G401 (cell line): ENCODE data around the gene QRFP. TPM values are rescaled to one million over a fixed set of nuclear protein-coding genes. Genes with fewer than 3 reads are reported as not detected.
A peak's percentile ranks its signal among the peaks of the same experiment; 100 is the strongest.

Source experiments
- DNase-seq: peaks from one replicate; pipeline ENCODE4 v3.0.0-alpha.2; 2015; ENCODE audit warnings: low spot score
- in situ Hi-C: cut with HindIII; loops from 2 replicates; pipeline ENCODE4 v1.10.0; 2016; ENCODE audit warnings: low sequenced_read_pairs, mixed read lengths
- total RNA-seq: library from RNA; depleted of rRNA; stranded (reverse); fragments of >200 nt; shearing (Covaris generic); gene quantifications from 2 replicates; pipeline ENCODE4 v1.2.3, GENCODE V29; 2014; rRNA removed

The QRFP gene, protein sequence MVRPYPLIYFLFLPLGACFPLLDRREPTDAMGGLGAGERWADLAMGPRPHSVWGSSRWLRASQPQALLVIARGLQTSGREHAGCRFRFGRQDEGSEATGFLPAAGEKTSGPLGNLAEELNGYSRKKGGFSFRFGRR
- not detected in 2 replicates for total RNA-seq

DNA sequence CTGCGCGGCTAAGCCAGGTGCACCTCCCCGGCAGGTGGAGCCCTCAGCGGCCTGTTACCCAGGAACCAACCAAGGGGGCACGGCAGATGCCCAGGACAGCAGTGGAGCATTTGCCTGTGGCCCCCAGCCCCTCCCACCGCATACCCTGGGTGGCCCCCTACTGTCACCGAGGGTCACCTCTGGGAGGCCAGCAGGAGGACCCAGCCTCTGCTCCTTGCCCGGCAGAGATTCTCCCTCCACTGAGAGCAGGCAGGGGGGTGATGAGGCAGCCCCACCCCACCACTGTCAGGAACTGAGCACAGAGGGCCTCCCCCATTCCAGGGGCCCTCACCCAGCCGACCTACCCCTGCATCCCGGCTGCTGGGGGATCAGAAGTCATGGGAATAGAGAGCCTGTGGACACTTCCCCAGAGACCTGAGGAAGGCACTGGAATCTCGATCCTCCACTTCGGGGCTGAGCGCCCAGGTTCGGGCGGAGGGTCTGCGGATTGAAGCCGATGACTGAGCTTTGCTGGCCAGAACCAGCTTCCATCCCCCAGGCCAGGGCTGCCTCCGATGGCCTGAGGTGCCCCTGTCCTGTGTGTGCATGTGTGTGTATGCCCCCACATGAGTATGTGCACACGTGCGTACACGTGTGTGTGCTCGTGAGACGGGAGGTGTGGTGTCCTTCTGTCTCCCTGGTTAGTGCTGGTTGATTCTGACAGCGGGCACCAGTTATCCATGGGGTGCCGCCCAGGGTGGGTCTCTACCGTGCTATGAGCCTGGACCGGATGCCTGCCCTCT, at the start of gene QRFP:
Gene QRFP (minus strand): TSS at position 580 of the 782 bp plus-strand sequence. CDS start 2,974 bp downstream, outside the sequence.
- in situ Hi-C loops: no loop called here
- DNase-seq: no peak

DNA sequence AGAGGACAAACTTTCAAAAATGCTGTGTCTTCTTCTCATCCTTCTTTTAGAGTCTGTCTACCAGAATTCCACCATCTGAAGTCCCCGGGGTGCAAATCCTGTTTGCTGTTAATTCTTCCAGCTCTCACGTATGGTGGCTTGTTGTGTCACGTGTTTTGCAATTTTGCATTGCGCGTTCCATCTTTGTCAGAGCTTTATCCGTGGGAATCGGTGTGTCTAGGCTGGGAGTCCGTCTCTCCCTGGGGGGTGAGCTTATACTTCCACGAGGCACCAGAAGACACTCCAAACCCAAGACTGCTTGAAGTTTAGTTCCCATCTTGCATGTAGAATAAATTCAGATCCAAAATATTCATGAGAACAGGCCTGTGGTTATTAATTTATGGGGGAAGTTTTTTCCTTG, 48.6 kb upstream of the QRFP start:
- in situ Hi-C loops: no loop called here
- DNase-seq: no peak

DNA sequence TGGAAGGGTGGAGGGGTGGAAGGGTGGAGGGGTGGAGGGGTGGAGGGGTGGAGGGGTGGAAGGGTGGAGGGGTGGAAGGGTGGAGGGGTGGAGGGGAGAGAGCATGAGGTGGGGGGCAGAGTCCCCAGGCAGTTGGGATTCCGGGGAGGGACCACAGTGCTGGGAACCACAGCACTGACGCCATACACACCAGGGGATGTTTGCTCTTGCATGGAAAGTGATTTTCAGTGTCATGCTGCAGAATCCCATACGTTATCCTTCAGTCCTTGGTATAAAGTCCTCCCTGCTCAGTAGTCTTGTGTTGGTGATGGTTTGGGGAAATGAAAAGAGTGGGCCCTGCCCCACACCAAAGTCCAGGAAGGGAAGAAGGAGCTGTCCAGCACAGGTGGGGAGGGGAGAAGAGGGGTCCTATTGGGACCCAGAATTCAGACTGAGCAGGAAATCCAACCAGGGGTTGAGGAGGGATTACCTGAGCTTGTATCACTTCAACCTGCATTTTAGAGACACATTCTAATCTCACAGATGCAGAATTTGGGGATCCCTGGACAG, 48.0 kb upstream of the QRFP start:
- DNase-seq: no peak
- in situ Hi-C loops: no loop called here

DNA sequence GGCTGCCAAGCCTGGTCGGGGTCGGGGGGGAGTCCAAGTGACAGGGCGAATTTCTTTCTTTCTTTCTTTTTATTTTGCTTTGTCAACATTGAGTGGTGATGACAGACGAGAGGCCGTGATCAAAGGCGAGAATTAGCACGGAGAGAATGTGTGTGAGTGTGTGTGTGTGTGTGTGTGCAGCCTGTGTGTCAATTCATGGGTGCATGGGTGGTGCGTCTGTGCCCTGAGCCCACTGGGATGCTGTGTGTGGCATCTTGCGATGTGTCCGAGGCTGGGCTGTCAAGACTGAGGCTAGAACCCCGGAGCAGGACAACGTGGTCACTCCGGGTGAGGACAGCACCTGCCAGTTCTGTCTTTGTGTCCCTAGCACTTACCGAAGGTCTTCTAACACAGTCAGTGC, 47.2 kb upstream of the QRFP start:
- in situ Hi-C loops: no loop called here
- DNase-seq: no peak

DNA sequence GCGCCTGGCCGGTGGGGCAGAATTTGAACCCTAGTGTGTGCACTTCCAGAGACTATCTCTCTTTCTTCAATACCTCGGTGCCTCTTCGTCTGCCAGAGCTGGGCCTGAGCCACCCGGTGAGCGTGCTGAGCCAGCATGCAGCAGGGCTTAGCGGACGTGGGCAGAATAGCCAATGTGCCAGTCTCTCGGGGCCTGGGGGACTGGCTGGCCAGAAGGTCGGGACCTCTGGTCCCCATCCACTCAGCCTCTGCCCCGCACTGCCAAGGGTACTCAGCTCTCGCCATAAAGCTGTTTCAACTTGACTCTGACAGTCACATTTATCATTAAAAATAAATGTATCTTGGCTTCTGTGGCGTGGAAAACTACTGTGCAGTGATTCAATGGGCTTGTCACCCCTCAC, 46.6 kb upstream of the QRFP start:
- DNase-seq: no peak
- in situ Hi-C loops: no loop called here

DNA sequence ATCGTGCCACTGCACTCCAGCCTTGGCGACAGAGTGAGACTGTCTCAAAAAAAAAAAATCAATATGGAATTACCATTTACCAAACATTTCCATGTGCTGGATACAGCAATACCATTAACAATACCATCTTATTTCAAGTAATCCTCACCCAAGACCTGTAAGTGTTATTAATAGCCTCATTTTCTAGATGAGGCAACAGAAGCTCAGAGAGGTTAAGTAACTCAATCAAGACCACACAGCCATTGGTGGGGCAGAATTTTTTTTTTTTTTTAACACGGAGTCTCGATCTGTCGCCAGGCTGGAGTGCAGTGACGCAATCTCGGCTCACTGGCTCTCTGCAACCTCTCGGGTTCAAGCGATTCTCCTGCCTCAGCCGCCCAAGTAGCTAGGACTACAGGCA, 46.1 kb upstream of the QRFP start:
- in situ Hi-C loops: no loop called here
- DNase-seq: no peak

DNA sequence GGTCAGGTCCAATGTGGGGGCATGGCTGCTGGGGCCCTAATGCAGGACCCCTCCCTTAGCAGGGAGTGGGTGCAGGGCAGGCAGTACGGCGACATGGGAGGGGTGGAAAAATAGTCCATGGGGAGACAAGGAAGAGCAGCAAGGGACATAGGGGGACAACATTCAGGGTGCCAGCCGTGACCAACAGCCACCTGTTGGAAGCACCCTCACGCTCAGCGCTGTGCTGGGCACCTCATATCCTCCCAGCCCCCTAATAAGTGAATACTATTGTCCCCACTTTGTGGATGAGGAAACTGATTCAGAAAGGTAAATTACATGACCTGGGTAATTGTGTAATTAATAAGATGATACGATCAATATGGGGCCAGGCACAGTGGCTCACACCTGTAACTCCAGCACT, 45.5 kb upstream of the QRFP start:
- DNase-seq: no peak
- in situ Hi-C loops: no loop called here

DNA sequence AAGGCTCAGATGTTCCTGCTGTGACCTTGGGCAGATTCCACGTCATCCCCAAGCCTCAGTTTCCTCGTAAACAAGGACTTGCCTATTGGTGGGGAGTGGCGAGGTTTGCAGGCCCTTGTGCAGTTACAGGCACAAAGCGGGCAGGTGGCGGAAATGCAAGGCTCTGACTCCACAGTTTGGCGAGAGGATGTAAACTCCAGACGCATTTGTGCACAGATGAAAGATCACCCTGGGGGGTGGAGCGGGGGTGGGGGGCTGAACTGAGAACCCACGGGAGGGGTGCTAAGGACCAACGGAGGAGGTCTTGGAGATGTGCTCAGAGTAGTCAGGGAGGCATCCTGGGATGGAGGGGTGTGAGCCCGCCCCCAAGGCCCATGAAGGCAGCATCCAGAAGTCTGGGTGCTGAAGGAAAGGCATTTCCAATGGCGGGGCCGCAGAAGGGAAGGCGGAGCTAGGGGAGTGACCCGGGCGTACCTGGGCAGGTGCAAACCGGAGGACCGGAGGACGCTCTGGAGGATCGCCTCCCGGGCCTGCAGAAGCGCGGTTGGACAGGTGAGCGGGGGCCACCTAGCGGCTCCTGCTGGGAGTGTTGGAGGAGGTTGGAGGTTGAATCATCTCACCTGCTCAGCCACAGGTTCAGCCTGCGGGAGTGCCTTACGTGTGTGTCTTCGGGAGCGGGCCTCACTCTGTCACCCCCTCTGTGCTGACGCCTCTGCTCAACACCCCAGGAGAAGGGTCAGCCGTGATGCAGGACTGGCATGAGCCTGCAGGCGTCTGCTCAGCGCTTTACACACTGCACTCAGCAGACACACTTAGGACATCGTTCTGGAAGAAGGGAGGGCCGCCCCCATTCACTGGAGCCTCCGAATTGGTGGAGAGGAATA, 44.3 kb upstream of the QRFP start:
- in situ Hi-C loops: no loop called here
- DNase-seq: peak; percentile 79

DNA sequence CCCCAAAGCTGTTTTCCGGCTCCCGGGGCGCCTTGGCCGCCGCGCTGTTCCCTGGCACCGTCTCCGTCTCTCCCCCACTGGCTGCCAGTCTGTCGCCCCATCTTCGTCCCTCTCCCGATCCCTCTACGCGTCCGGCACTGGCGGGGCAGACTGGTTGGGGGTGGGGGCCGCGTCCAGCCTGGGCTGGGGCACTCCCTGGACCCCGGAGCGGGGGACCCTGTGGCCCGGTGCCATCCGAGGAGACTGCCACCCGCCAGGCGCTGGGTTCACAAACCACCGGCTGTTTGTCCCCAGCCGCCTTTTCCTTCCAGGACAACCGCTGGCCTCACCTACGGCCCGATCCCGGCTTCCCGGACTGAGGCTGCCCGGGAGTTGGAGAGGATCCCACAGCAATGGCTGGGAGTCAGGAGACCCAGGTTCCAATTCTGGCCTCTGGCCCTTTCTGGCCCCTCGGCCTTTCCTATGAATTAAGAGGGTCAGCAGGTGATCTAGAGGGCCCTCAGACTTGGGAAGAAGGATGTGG, 43.5 kb upstream of the QRFP start:
- in situ Hi-C loops: no loop called here
- DNase-seq: peak; percentile 13

DNA sequence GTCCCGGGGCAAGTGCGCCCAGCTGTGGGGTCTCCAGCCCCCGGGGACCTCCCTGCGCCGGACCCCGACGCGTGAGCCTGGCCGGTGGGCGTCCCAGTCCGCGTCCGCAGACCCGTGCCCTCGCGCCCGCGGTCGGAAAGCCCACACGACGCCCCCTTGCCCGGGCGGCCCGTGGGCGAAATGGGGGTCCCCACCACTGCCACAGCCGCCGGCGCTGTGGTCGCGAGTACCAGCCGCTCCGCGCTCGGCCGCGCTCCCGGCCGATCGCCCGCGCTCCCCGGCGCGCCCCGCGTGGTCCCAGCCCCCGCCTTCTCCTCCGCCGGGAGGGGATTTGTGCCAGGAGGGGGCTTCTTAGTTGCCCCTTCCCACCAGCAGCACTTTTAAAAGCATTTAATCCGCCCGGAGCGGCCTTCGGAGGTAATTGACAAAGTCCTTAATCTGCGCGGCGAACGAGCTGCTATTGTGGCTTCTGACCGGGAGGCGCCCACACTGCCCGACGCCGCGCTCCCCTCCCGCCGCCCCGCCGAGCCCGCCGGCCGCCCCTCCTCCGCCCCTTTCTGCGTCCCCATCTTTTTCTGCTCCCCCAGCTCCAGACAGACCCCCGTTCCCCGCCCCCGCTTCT, 42.9 kb upstream of the QRFP start:
- DNase-seq: no peak
- in situ Hi-C loops: no loop called here

DNA sequence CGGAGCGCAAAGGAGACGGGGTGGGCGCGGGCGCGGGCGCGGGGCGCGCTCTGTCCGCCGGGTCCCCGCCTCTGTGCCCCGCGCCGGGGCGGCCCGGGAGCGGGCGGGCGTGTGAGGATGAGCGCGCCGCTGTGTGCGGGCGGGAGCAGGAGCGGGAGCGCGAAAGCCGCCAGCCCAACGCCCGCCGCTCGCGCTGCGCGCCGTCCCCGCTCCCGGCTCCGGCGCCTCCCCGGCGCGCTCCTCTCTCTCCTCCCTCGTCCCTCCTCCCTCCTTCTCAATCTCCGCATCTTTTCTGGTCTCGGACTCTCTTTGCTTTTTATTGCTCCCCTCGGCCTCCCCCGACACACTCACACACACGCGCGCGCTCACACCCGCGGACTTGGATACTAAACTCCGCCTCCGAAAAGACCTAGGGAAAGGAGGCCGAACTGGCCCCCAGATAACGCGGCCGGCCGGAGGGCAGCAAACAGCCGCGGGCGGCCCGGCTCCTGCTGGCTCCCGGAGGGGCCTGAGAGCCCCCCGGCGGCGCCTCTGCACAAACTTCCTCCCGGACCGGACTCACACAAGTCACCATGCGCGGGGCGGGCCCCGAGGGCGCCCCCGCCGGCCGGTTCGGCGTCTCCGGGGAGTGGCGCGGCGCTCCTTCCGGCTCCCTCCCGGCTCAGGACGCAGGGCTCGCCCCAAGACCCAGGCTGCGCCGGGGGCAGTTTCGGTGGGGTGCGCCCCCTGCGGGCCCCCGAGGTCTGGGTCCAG, 42.2 kb upstream of the QRFP start, which contains the start of gene FIBCD1:
Gene FIBCD1 (minus strand): TSS at position 596 of the 753 bp plus-strand sequence. CDS start 640 bp downstream, outside the sequence.
- in situ Hi-C loops: no loop called here
- DNase-seq: no peak

DNA sequence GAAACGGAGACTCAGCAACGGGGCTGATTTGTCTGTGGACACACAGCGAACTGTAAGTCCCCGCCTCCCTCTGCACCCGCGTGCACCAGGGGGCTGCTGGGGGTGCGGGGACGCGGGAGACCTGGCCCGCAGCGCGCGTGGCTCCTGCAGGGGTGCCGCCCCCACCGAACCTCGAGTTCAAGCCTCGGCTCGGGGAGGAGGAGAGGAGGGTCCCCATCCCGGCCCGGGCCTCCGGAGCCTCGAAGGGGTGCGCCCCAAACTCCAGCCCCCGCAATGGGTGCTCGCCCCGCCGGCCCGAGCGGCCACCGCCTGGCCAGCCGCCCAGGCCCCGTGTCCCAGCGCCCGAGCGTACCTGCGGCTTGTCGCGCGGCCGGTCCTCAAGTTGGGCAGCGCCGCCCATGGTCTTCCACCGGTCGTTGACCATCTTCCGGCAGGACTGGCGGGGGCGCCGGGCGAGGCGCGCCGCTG, 41.6 kb upstream of the QRFP start:
- in situ Hi-C loops: no loop called here
- DNase-seq: no peak

DNA sequence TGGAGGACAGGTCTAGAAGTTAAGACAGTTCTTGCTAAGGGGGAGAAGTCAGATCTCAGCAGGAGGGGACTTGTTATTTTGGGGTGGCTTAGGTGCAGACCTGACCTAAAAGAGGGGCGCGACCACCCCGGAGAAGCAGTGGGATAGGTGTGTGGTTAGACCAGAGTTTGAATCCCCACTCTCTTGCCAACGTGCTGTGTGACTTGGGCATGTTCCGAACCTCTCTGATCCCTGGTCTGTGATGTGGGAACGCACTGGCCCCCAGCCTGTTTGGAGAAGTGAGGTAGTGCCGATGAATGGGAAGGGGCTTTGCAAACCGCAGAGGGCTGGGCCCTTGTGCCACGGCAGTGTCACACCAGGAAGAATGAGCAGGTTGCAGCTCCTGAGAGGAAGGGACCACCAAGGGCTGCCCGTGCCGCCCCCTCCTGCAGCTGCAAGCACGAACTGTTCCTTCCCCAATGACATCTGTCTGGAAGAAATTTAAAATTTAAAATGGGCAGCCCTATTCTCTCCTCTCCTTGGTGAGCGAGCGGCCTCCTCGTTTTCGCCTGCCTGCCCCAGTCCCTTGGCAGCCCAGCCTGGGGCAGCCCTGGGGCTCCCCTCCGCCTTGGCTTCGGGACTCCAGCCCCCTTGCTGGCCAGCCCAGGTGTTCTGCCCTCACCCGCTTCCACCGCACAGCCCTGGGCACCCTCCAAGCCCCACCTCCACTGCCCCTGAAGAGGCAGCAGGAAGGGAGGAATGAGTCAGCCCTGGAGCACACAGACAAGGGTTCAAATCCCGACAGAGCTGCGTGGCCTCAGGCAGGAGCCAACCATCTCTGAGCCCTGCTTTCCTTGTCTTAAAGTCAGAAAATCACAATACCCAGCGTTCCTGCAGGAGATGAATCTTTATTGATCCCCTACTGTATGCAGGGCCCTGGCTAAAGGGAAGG, 40.8 kb upstream of the QRFP start:
- in situ Hi-C loops: no loop called here
- no peak for DNase-seq

DNA sequence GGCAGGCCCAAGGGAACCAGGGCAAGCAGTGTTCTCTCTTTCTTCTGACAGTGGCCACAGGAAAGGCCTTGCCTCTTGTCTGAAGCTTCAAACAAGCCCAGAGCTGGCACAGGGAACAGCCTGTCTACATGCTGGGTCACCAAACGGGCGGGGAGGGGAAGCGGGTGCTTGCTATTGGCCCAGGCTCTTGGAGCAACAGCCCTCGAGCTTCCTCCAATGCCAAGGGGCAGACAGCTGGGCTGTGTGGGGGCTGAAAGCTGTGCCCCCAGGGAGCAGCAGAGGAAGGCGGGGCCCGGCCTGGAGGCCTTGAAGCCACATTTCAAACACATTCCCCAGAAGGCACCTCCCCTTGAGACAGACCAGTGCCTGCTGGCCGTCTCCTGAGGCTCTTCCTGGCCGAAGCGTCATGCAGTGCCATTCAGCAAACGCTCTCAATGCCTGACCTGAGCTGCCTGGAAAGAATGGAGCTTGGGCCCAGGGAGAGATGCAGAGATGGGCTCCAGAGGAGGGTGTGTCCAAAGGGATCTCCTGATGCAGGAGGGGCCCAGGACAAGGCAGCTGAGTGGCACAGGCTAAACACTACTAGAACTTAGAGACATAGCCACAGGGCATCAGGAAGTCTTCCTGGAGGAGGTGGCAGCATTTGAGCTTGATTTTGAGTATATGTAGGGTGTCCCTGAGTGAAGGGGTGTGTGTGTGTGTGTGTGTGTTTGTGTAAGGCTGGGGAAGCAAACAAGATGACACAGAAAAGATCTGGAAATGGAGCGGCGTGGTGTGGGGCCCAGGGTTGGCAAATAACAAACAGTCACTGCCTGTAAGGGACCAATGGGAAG, 39.9 kb upstream of the QRFP start:
- DNase-seq: peak; percentile 69
- in situ Hi-C loops: no loop called here

DNA sequence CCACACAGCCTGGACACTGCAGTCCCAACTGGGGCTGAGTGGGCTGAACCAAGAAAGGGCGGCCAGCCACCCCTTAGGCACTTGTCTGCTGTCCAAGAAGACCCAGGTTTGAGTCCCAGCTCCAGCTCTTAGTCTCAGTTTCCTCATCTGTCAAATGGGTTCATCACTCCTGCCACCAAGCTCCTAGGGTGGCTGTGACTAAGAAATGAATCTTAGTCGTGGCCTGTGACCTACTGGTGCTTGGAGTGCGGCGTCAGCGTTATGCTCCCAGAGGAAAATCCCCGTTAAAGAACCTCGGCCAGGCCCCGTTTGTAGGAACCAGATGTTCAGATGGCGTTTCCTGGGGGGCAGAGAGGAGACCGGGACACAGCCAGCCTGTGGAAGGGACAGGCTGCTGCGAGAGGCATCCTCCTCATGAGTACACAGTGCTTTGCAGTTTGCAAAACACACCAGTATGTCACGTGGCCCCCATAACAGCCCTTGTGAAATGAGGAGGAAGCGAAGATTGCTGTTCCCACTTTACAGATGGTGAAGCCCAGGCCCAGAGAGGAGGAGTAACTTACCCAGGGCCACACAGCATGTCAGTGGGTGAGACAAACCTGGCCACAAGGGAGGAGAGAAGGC, 39.1 kb upstream of the QRFP start:
- in situ Hi-C loops: no loop called here
- DNase-seq: no peak
